Measurements from ENCODE around the gene PLEKHA8.

Gene PLEKHA8

DNA sequence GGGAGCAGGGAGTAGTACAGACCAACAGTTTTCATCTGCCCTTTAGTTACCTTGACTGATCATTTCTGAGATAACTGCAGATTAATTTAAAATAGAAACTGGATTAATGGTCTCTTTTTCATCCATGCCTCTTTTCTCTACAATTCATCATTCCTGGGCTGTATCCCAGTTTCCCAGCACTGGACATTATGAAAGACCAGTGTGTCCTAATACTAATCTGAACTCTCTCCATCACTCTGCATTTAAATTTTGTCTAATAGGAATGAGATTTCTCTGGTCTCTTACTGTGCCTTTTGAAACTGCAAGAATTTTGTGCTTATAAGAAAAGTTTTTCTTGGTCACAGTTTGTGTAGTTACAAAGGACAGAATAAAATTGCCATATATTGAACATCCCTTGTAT lies 12.7 kb downstream of the PLEKHA8 start:
- Histone ChIP-seq H3K27me3 (ENCODE audit: insufficient read depth, low read depth, severe bottlenecking) (no peaks in the 10 kb centered on the region), H3K4me3 (ENCODE audit: low read depth, low read length) (no peak overlapping the region), H3K36me3 (peaks cover 8% of the 10 kb centered on the region), H3K9me3 (ENCODE audit: severe bottlenecking) (no peaks in the 10 kb centered on the region), H3K27ac (no peak overlapping the region)
- TF ChIP-seq, protein P1, sequence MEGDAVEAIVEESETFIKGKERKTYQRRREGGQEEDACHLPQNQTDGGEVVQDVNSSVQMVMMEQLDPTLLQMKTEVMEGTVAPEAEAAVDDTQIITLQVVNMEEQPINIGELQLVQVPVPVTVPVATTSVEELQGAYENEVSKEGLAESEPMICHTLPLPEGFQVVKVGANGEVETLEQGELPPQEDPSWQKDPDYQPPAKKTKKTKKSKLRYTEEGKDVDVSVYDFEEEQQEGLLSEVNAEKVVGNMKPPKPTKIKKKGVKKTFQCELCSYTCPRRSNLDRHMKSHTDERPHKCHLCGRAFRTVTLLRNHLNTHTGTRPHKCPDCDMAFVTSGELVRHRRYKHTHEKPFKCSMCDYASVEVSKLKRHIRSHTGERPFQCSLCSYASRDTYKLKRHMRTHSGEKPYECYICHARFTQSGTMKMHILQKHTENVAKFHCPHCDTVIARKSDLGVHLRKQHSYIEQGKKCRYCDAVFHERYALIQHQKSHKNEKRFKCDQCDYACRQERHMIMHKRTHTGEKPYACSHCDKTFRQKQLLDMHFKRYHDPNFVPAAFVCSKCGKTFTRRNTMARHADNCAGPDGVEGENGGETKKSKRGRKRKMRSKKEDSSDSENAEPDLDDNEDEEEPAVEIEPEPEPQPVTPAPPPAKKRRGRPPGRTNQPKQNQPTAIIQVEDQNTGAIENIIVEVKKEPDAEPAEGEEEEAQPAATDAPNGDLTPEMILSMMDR (IDR thresholded peaks at IDR 0.05; ENCODE audit: low read depth, low read length) = no peak
- no peak for DNase-seq

GRCh38 chr7:30041526-30042269 lies 13.5 kb downstream of the PLEKHA8 start:
- no peaks in the 10 kb centered on the region for H3K27me3 ChIP-seq (ENCODE audit: insufficient read depth, low read depth, severe bottlenecking)
- TF ChIP-seq, protein P1 (IDR thresholded peaks at IDR 0.05; ENCODE audit: low read depth, low read length) = no peak
- no peaks in the 10 kb centered on the region for H3K9me3 ChIP-seq (ENCODE audit: severe bottlenecking)
- no peak overlapping the region for H3K4me3 ChIP-seq (ENCODE audit: low read depth, low read length)
- no peak overlapping the region for H3K27ac ChIP-seq
- peaks cover 14% of the 10 kb centered on the region for H3K36me3 ChIP-seq
- no peak for DNase-seq

- no peak overlapping the region for H3K4me3 ChIP-seq (ENCODE audit: low read depth, low read length)
- H3K27ac ChIP-seq = no peak overlapping the region
- DNase-seq = no peak
- H3K36me3 ChIP-seq = peaks cover 42% of the 10 kb centered on the region
- H3K27me3 ChIP-seq (ENCODE audit: insufficient read depth, low read depth, severe bottlenecking) = no peaks in the 10 kb centered on the region
- no peaks in the 10 kb centered on the region for H3K9me3 ChIP-seq (ENCODE audit: severe bottlenecking)
- TF ChIP-seq, protein P1 (IDR thresholded peaks at IDR 0.05; ENCODE audit: low read depth, low read length) = no peak
Measured at GRCh38 chr7:30046127-30046770, 18.0 kb downstream of the PLEKHA8 start.

DNA sequence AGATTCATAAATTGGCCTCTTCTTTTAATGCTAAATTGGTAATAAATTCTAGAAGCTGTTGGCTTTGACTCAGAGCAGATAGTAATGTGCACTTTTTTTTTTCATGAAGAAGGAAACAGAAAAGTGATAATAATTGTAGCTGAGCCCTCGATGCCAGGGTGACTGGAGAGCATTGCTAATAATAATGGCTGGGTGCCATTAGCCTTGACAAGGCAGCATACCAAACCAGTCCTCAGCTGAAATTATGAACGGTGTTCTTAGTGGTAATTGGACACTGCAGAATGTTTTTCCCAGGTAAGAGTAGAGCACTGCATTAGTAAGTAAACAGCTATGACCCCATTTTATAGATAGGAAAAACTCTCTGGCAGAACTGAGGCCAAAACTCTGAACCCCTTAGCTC lies 18.9 kb downstream of the PLEKHA8 start:
- no peaks in the 10 kb centered on the region for H3K27me3 ChIP-seq (ENCODE audit: insufficient read depth, low read depth, severe bottlenecking)
- DNase-seq = no peak

GRCh38 chr7:30048582-30048981 lies 20.4 kb downstream of the PLEKHA8 start:
- no peaks in the 10 kb centered on the region for H3K27me3 ChIP-seq (ENCODE audit: insufficient read depth, low read depth, severe bottlenecking)
- DNase-seq = no peak

More for the DNA sequence above, 18.9 kb downstream of the PLEKHA8 start:
- Histone ChIP-seq H3K9me3 (ENCODE audit: severe bottlenecking) (no peaks in the 10 kb centered on the region), H3K27ac (no peak overlapping the region), H3K36me3 (peaks cover 44% of the 10 kb centered on the region), H3K4me3 (ENCODE audit: low read depth, low read length) (no peak overlapping the region)
- TF ChIP-seq, protein P1 (IDR thresholded peaks at IDR 0.05; ENCODE audit: low read depth, low read length) = no peak

More at GRCh38 chr7:30048582-30048981, 20.4 kb downstream of the PLEKHA8 start:
- H3K36me3 ChIP-seq = peaks cover 51% of the 10 kb centered on the region
- H3K27ac ChIP-seq = no peak overlapping the region
- H3K4me3 ChIP-seq (ENCODE audit: low read depth, low read length) = no peak overlapping the region
- H3K9me3 ChIP-seq (ENCODE audit: severe bottlenecking) = no peaks in the 10 kb centered on the region
- TF ChIP-seq, protein P1 (IDR thresholded peaks at IDR 0.05; ENCODE audit: low read depth, low read length) = no peak
